GM06990 (cell line): ENCODE measurements around the gene VDAC1.

Source experiments
- DNase-seq: peaks from one replicate; pipeline ENCODE4 v3.0.0-alpha.2; 2011; ENCODE audit not compliant: insufficient read length; ENCODE audit errors: extremely low read depth
- H3K27me3 ChIP-seq: replicated peaks from 2 replicates; pipeline ENCODE4 v1.6.0; 2011; ENCODE audit warnings: low read length; ENCODE audit not compliant: control insufficient read depth, insufficient read depth
- H3K36me3 ChIP-seq: 2 replicates; pipeline ENCODE4 v1.5.1; 2011; ENCODE audit warnings: low read length; ENCODE audit not compliant: control insufficient read depth, insufficient read depth
- H3K4me3 ChIP-seq: replicated peaks from 2 replicates; pipeline ENCODE4 v1.5.1; 2011; ENCODE audit warnings: low read depth, mild to moderate bottlenecking, control low read depth, low read length
- TF ChIP-seq, protein P1 (sequence below): IDR thresholded peaks from 2 replicates; pipeline ENCODE4 v1.5.1; 2011; ENCODE audit warnings: low read length, control low read depth, mild to moderate bottlenecking, inconsistent platforms; ENCODE audit not compliant: insufficient read depth, poor library complexity, severe bottlenecking

VDAC1 gene

GRCh38 chr5:133995883-133996563 is 8.8 kb downstream of the VDAC1 start:
- TF ChIP-seq, protein P1, sequence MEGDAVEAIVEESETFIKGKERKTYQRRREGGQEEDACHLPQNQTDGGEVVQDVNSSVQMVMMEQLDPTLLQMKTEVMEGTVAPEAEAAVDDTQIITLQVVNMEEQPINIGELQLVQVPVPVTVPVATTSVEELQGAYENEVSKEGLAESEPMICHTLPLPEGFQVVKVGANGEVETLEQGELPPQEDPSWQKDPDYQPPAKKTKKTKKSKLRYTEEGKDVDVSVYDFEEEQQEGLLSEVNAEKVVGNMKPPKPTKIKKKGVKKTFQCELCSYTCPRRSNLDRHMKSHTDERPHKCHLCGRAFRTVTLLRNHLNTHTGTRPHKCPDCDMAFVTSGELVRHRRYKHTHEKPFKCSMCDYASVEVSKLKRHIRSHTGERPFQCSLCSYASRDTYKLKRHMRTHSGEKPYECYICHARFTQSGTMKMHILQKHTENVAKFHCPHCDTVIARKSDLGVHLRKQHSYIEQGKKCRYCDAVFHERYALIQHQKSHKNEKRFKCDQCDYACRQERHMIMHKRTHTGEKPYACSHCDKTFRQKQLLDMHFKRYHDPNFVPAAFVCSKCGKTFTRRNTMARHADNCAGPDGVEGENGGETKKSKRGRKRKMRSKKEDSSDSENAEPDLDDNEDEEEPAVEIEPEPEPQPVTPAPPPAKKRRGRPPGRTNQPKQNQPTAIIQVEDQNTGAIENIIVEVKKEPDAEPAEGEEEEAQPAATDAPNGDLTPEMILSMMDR, result no peak
- Histone ChIP-seq H3K27me3 (no peaks in the 10 kb centered on the region), H3K36me3 (peaks cover 10% of the 10 kb centered on the region)

GRCh38 chr5:133995341-133995740 is 9.4 kb downstream of the VDAC1 start:
- no peak for DNase-seq
- Histone ChIP-seq H3K36me3 (peaks cover 14% of the 10 kb centered on the region), H3K4me3 (no peak overlapping the region), H3K27me3 (no peaks in the 10 kb centered on the region)
- TF ChIP-seq, protein P1, result no peak

More at GRCh38 chr5:133995883-133996563, 8.8 kb downstream of the VDAC1 start:
- no peak overlapping the region for H3K4me3 ChIP-seq
- no peak for DNase-seq

- DNase-seq, result no peak
- Histone ChIP-seq H3K36me3 (peaks cover 16% of the 10 kb centered on the region), H3K4me3 (no peak overlapping the region)
Observed at GRCh38 chr5:133994990-133995333, 9.8 kb downstream of the VDAC1 start.

GRCh38 chr5:133994297-133994989 is 10.3 kb downstream of the VDAC1 start:
- TF ChIP-seq, protein P1, result no peak
- no peaks in the 10 kb centered on the region for H3K27me3 ChIP-seq
- DNase-seq, result no peak
- peaks cover 15% of the 10 kb centered on the region for H3K36me3 ChIP-seq
- no peak overlapping the region for H3K4me3 ChIP-seq

More at GRCh38 chr5:133994990-133995333, 9.8 kb downstream of the VDAC1 start:
- TF ChIP-seq, protein P1, result no peak
- H3K27me3 ChIP-seq, result no peaks in the 10 kb centered on the region

DNA sequence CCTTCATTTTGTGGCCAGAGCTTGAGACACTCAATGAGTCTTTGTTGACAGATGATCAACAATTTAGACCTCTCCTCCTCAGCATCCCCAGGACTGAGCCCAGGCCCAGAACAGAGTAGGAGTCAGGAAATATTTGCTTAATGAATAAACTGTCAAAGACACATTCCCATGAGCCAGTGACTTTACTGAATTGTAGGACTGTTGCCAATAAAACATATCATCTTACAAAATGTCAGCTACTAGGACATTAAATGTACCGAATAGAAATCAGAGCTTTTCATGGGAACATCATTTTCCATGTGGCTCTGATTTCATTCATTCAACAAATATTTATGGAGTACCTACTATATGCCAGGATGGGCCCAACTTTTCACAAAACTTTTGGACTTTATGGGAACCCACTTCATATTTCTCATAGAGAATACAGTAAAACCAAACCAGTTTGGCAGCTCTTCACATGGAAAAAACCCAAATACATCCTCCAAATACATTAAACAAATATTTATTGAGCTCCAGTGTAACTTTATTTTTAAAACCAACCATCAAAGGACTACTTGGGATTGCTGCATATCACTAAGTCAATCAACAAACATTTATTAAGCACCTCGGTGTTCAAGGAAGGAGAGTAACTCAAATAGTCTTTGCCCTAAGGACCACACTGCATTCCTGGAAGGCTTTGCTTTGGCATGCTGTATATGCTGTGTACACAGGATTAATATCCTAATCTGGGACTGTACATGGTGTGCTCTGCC is 11.4 kb downstream of the VDAC1 start:
- H3K36me3 ChIP-seq, result peaks cover 18% of the 10 kb centered on the region
- TF ChIP-seq, protein P1, result no peak
- H3K27me3 ChIP-seq, result no peaks in the 10 kb centered on the region
- no peak overlapping the region for H3K4me3 ChIP-seq
- DNase-seq, result no peak
